Ovary (tissue), 3 donors: Measurements from ENCODE around the gene ADAMTS17.

Experiments used
- CTCF ChIP-seq, 3 donors: fragments of 450-650 bp in 2 of 3; fragments of 200-600 bp in 1 of 3; IDR thresholded peaks; one replicate each; pipeline versions ENCODE4 v1.5.1 to v1.8.0; 2016 to 2022; ENCODE audit warnings: antibody characterized with exemption in 3 of 3, mild to moderate bottlenecking in 1 of 3
- EP300 ChIP-seq: sonication (generic); formaldehyde crosslinking; IDR thresholded peaks from one replicate; pipeline ENCODE4 v1.6.1; 2017; ENCODE audit warnings: antibody characterized with exemption
- POLR2A ChIP-seq: fragments of 450-650 bp; IDR thresholded peaks from one replicate; pipeline ENCODE4 v1.6.1; 2017; ENCODE audit warnings: antibody characterized with exemption, mild to moderate bottlenecking, moderate library complexity
- donor health status: DM: no; HTN: no; CAD: no.

GRCh38 chr15:100349321-100349695, 7.5 kb upstream of the ADAMTS17 start:
- TF ChIP-seq EP300 = no peak
- no peak for TF ChIP-seq CTCF (IDR thresholded peaks at IDR 0.05)
- TF ChIP-seq POLR2A = no peak
